HepG2 (cell line): Measurements from ENCODE around the gene TADA2B. TPM values are rescaled to one million over a fixed set of nuclear protein-coding genes. Genes with fewer than 3 reads are reported as not detected.

Source experiments
- AGO2 ChIP-seq: fragments of 200-400 bp; formaldehyde crosslinking; optimal IDR thresholded peaks from 2 replicates; pipeline ENCODE3; 2017; ENCODE audit warnings: mild to moderate bottlenecking, low read depth, low read length, moderate library complexity
- ATF5 ChIP-seq: sonication (generic); formaldehyde crosslinking; IDR thresholded peaks from 2 replicates; pipeline ENCODE4 v1.4.0; 2020; ENCODE audit warnings: mild to moderate bottlenecking, low read depth, missing genetic modification reagents
- CSRNP2 ChIP-seq: sonication (generic); formaldehyde crosslinking; conservative IDR thresholded peaks from 2 replicates; pipeline ENCODE4 v1.8.0; 2022; ENCODE audit warnings: low read depth, missing genetic modification reagents
- DMTF1 ChIP-seq: sonication (generic); formaldehyde crosslinking; IDR thresholded peaks from 2 replicates; pipeline ENCODE4 v1.4.0; 2020; ENCODE audit warnings: mild to moderate bottlenecking, missing genetic modification reagents
- DRAP1 ChIP-seq: IDR thresholded peaks from 2 replicates; pipeline ENCODE4 v1.6.1; 2016; ENCODE audit warnings: missing genetic modification reagents, missing compliant biosample characterization
- ELK4 ChIP-seq: sonication (generic); formaldehyde crosslinking; IDR thresholded peaks from 2 replicates; pipeline ENCODE4 v1.9.0; 2021; ENCODE audit warnings: missing genetic modification reagents, borderline replicate concordance
- GTF3A ChIP-seq: sonication (generic); formaldehyde crosslinking; conservative IDR thresholded peaks from 2 replicates; pipeline ENCODE4 v1.4.0; 2020; ENCODE audit warnings: mild to moderate bottlenecking, missing genetic modification reagents
- HDAC2 ChIP-seq: sonication (generic); formaldehyde crosslinking; IDR thresholded peaks from 2 replicates; pipeline ENCODE4 v1.4.0; 2020; ENCODE audit warnings: missing genetic modification reagents
- MATR3 ChIP-seq: sonication (generic); formaldehyde crosslinking; IDR thresholded peaks from 2 replicates; pipeline ENCODE4 v1.4.0; 2020; ENCODE audit warnings: missing genetic modification reagents
- PHF20 ChIP-seq: sonication (generic); formaldehyde crosslinking; IDR thresholded peaks from 2 replicates; pipeline ENCODE4 v1.5.0; 2020; ENCODE audit warnings: mild to moderate bottlenecking, missing genetic modification reagents
- PHF8 ChIP-seq: sonication (generic); formaldehyde crosslinking; IDR thresholded peaks from 2 replicates; pipeline ENCODE4 v1.5.0; 2020; ENCODE audit warnings: missing genetic modification reagents
- RARA ChIP-seq: IDR thresholded peaks from 2 replicates; pipeline ENCODE4 v1.6.1; 2016; ENCODE audit warnings: missing genetic modification reagents, missing compliant biosample characterization
- TGIF2 ChIP-seq: IDR thresholded peaks from 2 replicates; pipeline ENCODE4 v1.6.1; 2016; ENCODE audit warnings: control low read depth, missing compliant biosample characterization
- ZBTB43 ChIP-seq: sonication (generic); formaldehyde crosslinking; conservative IDR thresholded peaks from 2 replicates; pipeline ENCODE4 v1.4.0; 2020; ENCODE audit warnings: missing genetic modification reagents
- ZBTB46 ChIP-seq: sonication (generic); formaldehyde crosslinking; IDR thresholded peaks from 2 replicates; pipeline ENCODE4 v1.4.0; 2020; ENCODE audit warnings: mild to moderate bottlenecking, missing genetic modification reagents, borderline replicate concordance
- ZNF30 ChIP-seq: sonication (generic); formaldehyde crosslinking; IDR thresholded peaks from 2 replicates; pipeline ENCODE4 v1.5.0; 2020; ENCODE audit warnings: mild to moderate bottlenecking, missing genetic modification reagents
- ZNF343 ChIP-seq: sonication (generic); formaldehyde crosslinking; IDR thresholded peaks from 2 replicates; pipeline ENCODE4 v1.4.0; 2020; ENCODE audit warnings: mild to moderate bottlenecking, missing genetic modification reagents
- ZNF552 ChIP-seq: sonication (generic); formaldehyde crosslinking; IDR thresholded peaks from 2 replicates; pipeline ENCODE4 v1.9.0; 2022; ENCODE audit warnings: missing genetic modification reagents, mild to moderate bottlenecking, borderline replicate concordance
- ZSCAN20 ChIP-seq: sonication (generic); formaldehyde crosslinking; IDR thresholded peaks from 2 replicates; pipeline ENCODE4 v1.4.0; 2020; ENCODE audit warnings: missing genetic modification reagents, mild to moderate bottlenecking, borderline replicate concordance
- polyA plus RNA-seq, 8 experiments: library from polyadenylated mRNA; depleted of rRNA in 3 of 8; stranded (reverse) in 7 of 8; unstranded in 1 of 8; fragments of >200 nt; fragmentation: Illumina TruSeq in 4 of 8; extraction: Trizol in 4 of 8; gene quantifications; 2 replicates each; pipeline versions ENCODE4 v1.2.1 to v1.2.3, GENCODE V29; 2011 to 2016; ENCODE audit warnings: low read depth in 4 of 8, missing spikeins in 1 of 8, mixed read lengths in 1 of 8; ENCODE audit not compliant: insufficient read depth in 1 of 8
- total RNA-seq, 5 experiments: library from RNA; depleted of rRNA; stranded (reverse); fragments of >200 nt; fragmentation: Illumina TruSeq; extraction: Trizol; gene quantifications; 2 replicates each; pipeline ENCODE4 v1.2.3, GENCODE V29; 2016; ENCODE audit warnings: low read depth in 1 of 5

The TADA2B gene
- total and polyA plus RNA-seq, 2 of the 13 experiments (the other 11 are each of a cell fraction or from before 2014, with no cell fraction given) = 4.6 to 8.9 TPM

GRCh38 chr4:7067452-7068278, 24.5 kb downstream of the TADA2B start, which contains the start of gene GRPEL1 (continued):
- TF ChIP-seq ZBTB43 (CRISPR knock-in tag) (peak; percentile 28; the same call in 1 of the 2 replicates), ZNF343 (CRISPR knock-in tag) (peak; percentile 91), RARA (CRISPR knock-in tag) (no peak; the same call in 1 of the 2 replicates), PHF20 (peak; percentile 33), ATF5 (0 out of 2 replicates have a peak, but pooled peaks have one; percentile 69), CSRNP2 (CRISPR knock-in tag) (no peak), ZNF552 (no peak), ZBTB46 (CRISPR knock-in tag) (peak; percentile 89), ZSCAN20 (peak; percentile 73; the same call in 1 of the 2 replicates), ZNF30 (peak; percentile 61; the same call in 1 of the 2 replicates), DRAP1 (peak; percentile 96), DMTF1 (0 out of 2 replicates have a peak, but pooled peaks have one; percentile 66), MATR3 (CRISPR knock-in tag) (no peak), TGIF2 (CRISPR knock-in tag) (peak; percentile 63), HDAC2 (CRISPR knock-in tag) (peak; percentile 27; the same call in 1 of the 2 replicates), AGO2 (peak; percentile 83), PHF8 (CRISPR knock-in tag) (peak; percentile 92), GTF3A (CRISPR knock-in tag) (peak; percentile 89), ELK4 (no peak)
